ENCODE data around the gene FILIP1.
A peak's percentile ranks its signal among the peaks of the same experiment; 100 is the strongest.
"Not testable (repeated sequence)": the region's sequence is repeated elsewhere in the genome, so short reads cannot be mapped to it uniquely, and the experiment has no call there.

Gene FILIP1

DNA sequence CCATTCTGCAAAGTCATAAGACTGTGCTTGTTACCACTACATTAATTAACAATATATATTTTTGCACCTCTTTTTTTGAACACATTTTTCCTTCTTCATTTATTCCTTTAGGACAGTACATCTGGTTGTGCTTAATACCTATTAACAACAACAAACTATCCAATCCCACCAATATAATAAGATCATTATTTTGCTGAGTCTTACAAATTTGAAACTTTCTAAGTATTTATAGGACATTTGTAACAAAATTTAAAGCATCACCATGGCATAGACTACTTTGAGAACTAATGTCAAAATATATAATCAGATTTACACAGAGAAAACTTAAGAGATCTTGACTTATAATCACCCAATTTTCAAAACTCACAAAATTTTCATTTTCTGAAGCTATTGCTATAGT is 47.9 kb downstream of the FILIP1 start:
- no peak for DNase-seq

DNA sequence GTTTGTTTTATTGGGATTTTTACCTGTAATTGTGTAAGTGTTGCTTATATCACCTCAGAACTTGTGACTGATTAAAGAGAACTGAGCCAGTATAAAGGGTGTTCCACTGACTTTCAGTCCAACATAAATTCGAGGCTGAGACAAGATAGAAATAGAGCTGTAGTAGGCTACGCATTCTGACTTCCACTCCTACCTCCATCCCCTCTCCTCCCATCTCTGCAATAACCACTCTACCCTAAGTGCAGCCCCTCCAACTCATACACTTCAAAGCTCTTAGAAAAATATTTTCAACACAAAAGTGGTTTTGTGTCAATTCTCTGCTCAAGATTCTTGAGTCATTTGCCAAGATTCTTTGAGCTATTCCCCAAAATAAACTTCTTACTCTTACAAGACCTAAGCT is 48.7 kb downstream of the FILIP1 start:
- no peak for DNase-seq

DNA sequence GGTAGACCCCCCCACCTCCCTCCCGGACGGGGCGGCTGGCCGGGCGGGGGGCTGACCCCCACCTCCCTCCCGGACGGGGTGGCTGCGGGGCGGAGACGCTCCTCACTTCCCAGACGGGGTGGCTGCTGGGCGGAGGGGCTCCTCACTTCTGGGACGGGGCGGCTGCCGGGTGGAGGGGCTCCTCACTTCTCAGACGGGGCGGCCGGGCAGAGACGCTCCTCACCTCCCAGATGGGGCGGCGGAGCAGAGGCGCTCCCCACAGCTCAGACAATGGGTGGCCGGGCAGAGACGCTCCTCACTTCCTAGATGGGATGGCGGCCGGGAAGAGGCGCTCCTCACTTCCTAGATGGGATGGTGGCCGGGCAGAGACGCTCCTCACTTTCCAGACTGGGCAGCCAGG is 51.7 kb downstream of the FILIP1 start:
- not testable (repeated sequence) for DNase-seq

DNA sequence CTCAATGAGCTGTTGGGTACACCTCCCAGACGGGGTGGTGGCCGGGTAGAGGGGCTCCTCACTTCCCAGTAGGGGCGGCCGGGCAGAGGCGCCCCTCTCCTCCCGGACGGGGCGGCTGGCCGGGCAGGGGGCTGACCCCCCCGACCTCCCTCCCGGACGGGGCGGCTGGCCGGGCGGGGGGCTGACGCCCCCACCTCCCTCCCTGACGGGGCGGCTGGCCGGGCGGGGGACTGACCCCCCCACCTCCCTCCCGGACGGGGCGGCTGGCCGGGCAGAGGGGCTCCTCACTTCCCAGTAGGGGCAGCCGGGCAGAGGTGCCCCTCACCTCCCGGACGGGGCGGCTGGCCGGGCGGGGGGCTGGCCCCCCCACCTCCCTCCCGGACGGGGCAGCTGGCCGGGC is 52.1 kb downstream of the FILIP1 start:
- not testable (repeated sequence) for DNase-seq

DNA sequence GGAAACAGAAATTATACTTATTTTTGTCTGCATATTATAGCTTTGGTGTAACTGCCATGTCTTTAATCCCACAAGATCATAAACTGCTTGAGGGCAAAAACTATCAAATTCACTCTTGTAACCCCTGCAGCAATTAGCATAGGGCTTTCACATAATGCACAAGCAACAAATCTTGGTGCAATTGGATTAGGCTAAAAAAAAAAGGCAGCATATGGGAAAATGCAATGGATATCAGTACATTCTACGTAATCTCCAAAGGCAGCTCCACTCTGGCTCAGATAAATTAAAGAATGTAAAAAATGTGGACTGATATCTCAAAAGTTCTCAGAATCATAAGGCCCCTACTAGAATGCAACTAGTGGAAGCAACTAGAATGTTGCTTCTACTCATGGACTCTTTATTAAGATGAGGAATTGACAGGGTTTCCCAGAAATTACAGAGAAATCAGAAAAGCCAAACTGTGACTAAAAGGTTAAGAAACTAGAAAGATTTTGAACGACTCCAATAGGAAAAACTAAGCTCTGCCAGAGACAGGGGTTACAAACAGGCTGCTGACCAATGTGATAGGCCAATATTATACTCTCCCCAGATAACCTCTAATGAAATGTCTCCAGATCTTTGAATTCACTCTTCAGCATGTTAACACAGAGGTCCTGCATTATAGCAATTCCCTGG is 55.0 kb downstream of the FILIP1 start:
- DNase-seq: peak; percentile 27

DNA sequence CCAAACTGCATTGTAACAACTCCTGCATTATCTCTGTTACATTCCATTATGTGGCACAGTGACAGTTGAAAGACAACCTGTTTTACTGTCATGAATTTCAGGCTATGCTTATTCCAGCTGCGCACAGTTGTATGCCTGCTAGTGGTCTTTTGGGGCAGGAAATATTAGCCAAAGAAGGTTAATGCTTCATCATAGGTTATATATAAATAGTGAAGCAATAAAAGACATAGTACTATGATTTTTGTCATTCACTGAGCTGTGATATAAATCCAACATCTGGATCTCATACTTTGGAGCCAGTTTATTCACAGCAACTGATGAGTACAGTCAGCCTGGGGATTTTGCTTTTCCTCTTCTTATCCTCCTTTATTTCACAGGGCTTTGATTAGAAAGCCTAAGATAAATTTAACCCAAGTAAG is 55.6 kb downstream of the FILIP1 start:
- peak; percentile 22 for DNase-seq

DNA sequence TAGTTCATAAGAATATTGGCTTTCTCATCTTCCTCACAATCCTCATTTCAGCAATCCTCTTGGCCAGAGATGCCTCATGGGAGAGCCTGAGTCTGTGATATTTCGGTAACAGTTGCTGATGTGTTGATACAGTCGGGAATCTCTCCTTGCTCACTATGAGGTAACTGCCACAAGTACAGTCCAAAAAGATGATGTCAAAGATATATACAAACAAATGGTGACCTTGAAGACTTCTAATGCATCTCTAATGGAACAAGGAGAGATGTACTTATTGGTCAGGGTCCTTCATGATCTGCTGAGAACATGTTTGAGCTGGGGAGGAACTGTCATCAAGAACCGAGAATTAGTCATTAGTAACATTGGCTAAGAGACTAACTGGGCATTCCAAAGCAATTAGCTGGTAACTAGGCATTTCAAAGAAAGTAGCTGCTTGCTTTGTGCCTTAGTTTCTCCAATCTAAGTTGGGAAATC is 56.1 kb downstream of the FILIP1 start:
- DNase-seq: peak; percentile 44

DNA sequence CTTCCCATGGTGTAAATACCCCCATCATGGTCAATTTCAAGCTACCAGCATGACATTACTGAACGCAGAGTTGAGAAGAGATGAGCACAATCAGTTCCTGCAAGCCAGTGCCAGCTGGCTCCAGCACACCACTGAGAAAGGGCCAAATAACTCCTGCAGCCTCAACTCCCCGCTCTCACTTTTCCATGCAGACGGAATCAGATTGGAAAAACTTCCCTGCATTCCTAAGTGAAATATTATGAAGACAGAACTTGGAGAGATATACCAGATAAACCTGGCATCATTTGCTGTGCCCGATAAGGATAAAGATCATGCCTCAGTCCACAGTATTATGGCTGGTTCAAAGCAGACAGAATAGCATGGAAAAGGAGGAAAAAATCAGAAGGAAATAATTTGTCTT is 56.7 kb downstream of the FILIP1 start:
- DNase-seq: peak; percentile 35

DNA sequence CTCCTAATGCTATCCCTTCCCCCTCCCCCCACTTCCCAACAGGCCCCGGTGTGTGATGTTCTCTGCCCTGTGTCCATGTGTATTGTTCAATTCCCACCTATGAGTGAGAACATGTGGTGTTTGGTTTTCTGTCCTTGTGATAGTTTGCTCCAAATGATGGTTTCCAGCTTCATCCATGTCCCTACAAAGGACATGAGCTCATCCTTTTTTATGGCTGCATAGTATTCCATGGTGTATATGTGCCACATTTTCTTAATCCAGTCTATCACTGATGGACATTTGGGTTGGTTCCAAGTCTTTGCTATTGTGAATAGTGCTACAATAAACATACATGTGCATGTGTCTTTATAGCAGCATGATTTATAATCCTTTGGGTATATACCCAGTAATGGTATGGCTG is 60.8 kb downstream of the FILIP1 start:
- DNase-seq: not testable (repeated sequence)

DNA sequence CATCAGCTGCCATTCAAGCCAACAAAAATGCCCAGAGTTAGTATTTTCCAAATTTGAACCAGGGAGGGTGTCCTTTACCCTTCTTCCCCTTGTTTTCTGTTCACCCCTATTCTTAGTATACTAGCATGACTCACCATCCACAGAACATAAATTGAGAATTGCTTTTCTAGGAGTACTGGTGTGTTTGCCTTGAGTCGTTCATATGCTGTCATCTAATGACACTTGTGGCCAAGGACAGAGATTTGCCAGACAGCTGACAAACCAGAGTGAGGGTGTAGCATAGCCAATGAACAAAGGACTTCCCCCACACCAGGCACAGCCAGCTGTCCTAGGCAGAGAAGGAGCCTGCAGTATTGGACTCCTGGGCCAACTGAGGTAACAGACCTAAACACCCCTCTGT is 62.2 kb downstream of the FILIP1 start:
- peak; percentile 48 for DNase-seq

DNA sequence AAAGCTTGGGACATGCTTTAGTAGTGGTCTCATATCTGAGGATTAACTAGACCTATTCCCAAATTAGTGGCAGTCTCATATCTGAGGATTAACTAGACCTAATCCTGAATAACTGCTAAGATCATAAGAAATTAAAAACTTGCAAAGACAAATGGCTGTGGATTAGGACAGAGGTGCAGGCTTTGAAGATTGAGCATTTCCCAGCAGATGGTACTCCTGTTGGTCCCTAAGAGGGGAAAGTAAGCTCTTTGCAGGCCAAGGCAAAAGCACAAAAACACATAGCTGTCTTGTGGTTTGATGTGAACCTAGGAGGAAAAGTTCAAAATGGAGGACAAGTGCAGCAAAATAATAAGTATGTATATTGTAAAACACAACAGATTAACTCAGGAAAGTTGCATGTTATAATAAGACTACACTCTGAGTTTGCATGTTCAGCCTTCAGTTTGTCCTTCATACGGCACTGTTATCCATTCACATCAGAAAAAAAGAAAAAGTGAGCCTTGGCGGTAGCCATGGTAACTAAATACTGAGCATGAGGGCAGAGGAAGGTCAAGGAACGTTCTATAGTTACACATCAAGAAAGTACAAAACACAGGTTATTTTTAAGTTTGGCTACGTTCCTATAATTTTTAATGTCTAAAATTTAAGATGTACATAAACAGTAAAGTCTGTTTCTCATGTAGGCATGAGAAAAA is 62.8 kb downstream of the FILIP1 start:
- peak; percentile 72 for DNase-seq

DNA sequence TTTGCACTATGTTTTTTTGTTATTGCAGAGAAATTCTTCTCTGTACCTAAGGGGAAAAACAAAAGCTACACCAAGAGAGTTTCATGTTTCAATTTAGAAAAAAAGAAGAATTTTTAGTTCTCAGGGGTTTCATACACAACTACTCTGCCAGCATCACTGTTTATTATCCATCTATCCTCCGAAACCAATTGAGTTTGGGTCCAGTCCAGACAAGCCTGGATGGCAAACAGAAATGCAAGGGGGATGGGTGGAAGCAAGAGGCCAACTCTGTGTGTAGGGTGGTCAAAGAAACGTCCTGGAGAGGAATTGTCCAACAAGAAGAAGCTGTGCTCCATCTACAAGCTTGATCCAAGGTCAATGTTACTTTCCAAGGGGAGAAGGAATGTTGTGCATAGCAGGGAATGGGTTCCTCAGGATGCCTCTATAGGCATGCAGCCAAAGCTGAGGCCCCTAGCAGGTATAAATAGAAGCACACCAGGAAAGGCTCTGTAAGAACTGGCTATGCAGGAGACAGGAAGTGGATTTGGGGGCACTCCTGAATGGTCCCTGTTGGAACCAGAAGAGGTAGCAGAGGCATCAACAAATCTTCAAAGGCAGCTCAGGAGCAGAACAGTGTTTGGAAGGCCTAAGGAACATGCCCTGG is 64.4 kb downstream of the FILIP1 start:
- no peak for DNase-seq

DNA sequence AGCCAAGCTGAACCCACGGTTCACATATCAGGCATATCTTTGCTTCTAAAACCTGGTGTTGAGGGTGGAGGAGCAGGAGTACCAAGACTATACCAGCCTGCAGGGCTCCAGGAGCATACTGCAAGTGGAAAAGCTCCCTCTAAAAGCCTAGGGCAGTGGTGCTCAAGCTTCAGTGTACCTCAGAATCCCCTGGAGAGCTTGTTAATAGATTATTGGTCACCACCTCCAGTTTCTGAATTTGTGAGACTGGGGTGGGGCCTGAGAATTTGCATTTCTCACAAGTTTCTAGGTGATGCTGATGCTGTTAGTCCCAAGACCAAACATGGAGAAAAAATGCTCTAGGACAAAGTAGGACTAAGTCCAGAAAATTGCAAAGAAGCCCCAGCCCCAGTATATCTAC is 65.4 kb downstream of the FILIP1 start:
- DNase-seq: no peak

DNA sequence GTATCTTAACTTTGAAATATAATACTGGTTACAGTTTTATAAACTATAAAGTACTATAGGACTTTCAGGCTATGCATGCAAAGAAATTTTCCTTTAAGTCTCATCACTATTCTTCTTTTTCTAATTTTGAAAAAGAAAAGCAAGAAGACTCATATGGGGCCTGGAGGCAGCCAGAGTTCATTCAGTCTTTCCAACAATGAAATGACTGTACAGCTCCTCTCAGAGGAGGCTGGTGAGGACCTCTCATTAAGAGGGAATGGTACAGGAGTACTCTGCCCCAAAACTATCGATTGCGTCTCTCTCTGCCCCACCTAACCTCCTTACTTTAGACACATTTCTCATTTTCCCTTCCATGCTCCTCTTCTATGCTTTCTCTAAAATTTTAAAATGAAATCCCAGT is 66.3 kb downstream of the FILIP1 start:
- DNase-seq: no peak

DNA sequence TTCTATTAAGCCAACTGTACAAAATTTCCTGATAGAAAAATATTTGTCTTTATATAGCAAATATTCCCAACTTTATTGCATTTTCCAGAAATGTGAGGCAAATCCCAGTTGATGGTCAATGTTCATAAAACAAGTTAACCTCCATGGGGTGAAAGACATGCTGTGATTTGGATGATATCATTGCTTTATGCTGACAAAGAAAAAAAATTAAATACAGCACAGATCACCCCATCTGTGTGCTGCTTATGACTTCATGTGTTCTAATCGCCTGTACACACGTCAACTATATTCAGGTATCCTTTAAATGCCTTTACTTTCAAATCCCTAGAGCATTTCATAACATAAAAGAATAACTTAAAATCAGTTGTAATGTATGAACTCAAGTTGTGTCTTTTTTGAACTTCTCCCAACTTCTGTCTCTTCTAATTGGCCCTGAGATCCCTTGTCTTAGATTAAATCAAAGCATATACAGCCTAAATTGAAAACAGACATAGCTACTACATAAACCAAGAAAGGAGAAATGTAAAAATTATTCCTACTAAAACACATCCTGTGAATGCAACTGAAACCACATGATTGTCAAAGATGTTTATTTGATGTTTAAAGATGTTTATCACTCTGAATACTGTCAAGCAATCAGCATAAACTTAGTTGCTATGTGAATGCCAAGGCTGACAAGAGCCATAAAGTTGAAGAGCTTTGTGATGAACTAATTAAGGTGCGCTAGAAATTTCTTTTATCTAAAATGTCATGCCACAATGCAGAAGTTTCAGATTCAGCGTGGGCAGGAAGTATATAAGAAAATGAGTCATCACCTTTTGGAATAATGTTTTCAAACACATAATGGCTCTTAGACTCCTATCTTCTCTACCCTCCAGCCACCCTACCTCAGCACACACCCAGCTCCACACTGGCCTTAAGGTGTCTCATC is 68.7 kb downstream of the FILIP1 start:
- peak; percentile 29 for DNase-seq

DNA sequence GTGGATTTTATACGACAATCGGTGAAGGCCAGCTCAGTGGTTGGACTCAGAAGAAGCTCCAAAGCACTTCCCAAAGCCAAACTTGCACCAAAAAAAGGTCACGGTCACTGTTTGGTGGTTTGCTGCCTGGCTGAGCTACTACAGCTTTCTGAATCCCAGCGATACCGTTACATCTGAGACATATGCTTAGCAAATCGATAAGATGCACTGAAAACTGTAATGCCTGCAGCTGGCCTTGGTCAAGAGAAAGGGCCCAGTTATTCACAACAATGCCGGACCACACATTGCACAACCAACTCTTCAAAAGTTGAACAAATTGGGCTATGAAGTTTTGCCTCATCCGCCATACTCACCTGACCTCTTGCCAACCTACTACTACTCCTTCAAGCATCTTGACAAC is 70.2 kb downstream of the FILIP1 start:
- DNase-seq: no peak

DNA sequence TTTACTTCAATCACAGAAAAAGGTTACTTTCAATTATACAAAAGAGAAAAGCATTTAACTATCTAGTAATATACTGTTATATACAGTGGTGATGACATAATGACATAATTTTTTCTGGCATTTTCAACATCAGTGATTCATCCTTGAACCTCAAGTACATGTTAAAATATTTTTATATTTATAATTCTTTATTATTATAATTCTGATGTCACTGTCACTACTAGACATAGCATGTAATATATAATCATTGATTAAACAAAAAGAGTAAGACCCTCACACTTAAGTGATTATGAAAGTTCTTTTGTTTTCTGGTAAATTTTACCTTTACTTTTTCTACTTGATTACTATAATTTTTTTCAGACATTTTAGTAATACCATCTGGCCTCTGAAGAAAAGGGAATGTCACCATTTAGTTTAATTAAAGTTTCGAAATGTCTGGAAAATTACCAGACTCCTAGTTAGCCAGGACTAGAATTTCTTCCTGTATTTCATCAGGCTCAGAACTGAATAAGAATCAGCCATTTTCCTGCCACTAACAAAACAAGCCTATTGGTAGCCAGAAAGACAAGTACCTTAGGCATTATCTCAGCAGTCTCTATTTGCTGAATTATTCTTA is 71.5 kb downstream of the FILIP1 start:
- DNase-seq: no peak

DNA sequence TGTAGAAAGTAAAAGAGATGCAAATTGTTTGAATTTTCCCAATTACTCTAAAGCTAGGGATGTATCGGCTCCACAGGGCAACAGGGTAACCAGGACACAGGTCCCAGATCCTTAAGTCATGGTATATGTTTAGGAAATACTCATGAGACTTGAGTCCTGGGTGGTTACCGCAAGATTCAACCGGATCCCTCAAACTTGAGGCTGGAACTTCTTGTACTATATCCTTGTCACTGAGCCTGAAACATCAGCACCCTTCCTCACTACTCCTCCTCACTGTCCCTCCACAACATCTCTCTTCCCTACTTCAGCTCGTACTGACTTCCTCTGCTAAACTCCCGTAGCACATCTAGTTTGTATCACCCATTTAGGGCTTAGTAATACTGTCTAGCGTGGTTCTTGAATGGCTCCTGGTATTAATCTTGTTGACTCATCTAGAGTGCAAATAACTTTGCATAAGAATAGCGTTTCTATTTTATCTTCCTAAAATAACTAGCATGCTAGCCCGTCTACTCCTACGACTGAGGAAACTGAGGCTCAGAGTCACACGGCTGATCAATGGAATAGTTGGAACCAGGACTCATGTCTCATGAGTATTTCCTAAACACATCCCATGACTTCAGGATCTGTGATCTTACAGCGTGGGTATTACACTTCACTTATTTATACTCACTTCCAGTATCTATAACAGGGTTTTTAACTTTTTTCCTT is 72.1 kb downstream of the FILIP1 start:
- DNase-seq: no peak

DNA sequence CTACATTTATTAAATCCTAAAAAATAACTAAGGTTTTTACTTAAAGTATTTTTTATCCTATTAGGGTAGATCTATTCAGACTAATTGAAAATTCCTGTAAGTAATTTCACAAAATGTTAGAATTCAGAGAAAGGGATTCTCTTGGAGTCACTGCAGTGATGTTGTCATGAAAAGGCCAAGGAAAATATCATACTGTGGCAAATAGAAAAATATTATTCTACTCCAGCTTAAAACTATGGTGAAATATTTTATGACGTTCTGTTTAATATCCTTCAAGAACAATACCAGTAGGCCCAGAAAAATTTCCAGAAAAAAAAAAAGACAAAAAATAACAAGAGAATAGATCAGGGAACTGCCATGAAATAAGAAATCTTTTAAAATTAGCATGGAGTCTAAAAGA is 73.6 kb downstream of the FILIP1 start:
- no peak for DNase-seq

DNA sequence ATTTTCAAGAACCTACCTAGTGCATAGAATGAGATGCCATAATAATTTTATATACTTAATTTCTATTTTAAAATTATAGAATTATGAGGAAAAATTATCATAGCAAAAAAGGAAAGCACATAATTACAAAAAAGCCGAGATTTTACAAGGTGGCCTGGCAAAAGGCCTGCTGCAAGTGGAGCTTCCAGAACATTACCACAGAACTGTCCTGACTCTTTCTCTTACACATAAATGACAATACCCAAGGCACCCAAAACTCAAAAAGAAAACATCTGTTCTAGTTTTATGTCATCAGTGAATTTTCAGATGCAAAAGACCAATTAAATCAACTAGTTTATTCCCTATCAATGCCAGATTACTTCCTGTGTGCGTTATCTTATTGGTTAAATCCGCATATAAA is 74.2 kb downstream of the FILIP1 start:
- no peak for DNase-seq

DNA sequence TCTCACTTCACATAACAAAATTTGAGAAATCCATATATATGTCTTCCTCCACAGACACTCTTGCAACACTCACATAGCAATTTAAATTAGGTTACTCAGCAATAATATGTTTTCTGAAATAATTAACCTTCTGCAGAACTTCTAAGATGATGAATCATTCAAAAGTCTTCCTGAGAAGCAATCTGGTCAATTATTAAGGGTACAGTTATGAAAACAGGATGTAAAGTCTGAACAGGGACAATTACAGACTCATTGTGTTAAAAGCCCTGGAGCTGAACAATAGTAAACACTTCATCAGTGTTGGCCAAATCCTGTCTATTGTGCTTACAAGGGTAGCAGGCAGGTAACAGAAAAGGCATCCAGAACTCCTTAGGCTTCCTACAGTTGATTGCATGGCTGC is 75.4 kb downstream of the FILIP1 start:
- no peak for DNase-seq

DNA sequence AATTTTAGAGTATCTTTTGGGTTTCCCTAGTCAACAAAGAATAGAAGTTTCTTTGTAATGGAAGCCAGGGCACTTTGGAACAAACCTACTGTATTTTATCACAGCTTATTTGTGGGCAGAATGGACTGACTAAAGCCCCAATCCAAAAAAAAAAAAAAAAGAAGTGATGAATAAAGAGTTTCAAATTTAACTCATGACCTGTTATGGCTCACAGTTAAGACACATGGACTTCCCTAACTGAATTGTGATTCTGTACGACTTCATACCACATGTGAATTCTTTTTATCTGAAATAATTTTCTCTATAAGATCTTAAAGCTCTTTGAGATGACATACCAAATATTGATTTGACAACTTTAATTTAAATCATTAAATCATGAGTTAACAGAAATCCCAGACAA is 77.2 kb downstream of the FILIP1 start:
- DNase-seq: no peak

Data from eye (tissue), 1 donor.